GM21825 (cell line): Measurements from ENCODE around the gene GRIK4.
"Not testable (repeated sequence)": the region's sequence is repeated elsewhere in the genome, so short reads cannot be mapped to it uniquely, and the experiment has no call there.

ENCODE experiments used
- ATAC-seq: cut with Tn5 transposase; IDR thresholded peaks from one replicate; pipeline ENCODE4 v1.9.1; 2021; ENCODE audit warnings: mild to moderate bottlenecking, moderate library complexity; ENCODE audit not compliant: unreplicated experiment

The GRIK4 gene

GRCh38 chr11:120599816-120600420, 88.4 kb downstream of the GRIK4 start:
- no peak for ATAC-seq

GRCh38 chr11:120601536-120601935, 90.0 kb downstream of the GRIK4 start:
- no peak for ATAC-seq

GRCh38 chr11:120603071-120603470, 91.5 kb downstream of the GRIK4 start:
- no peak for ATAC-seq

GRCh38 chr11:120605469-120605868, 93.9 kb downstream of the GRIK4 start:
- no peak for ATAC-seq

- ATAC-seq = no peak
Observed at GRCh38 chr11:120606211-120607010, 94.9 kb downstream of the GRIK4 start.

GRCh38 chr11:120608061-120608460, 96.5 kb downstream of the GRIK4 start:
- no peak for ATAC-seq

- ATAC-seq = no peak
Observed at GRCh38 chr11:120608760-120609211, 97.2 kb downstream of the GRIK4 start.

- ATAC-seq = no peak
Observed at GRCh38 chr11:120610111-120610510, 98.6 kb downstream of the GRIK4 start.

GRCh38 chr11:120611581-120611980, 100.0 kb downstream of the GRIK4 start:
- no peak for ATAC-seq

GRCh38 chr11:120612513-120613263, 101.1 kb downstream of the GRIK4 start:
- ATAC-seq = peak; percentile 80

- peak; percentile 77 for ATAC-seq
Observed at GRCh38 chr11:120613264-120614226, 102.0 kb downstream of the GRIK4 start.

GRCh38 chr11:120615391-120615790, 103.8 kb downstream of the GRIK4 start:
- no peak for ATAC-seq

GRCh38 chr11:120618399-120618798, 106.9 kb downstream of the GRIK4 start:
- no peak for ATAC-seq

- ATAC-seq = no peak
Observed at GRCh38 chr11:120622189-120622875, 110.8 kb downstream of the GRIK4 start.

GRCh38 chr11:120624992-120625391, 113.4 kb downstream of the GRIK4 start:
- not testable (repeated sequence) for ATAC-seq

GRCh38 chr11:120625565-120625964, 114.0 kb downstream of the GRIK4 start:
- no peak for ATAC-seq

- ATAC-seq = no peak
Observed at GRCh38 chr11:120626791-120627190, 115.2 kb downstream of the GRIK4 start.

GRCh38 chr11:120627327-120628163, 116.0 kb downstream of the GRIK4 start:
- ATAC-seq = no peak
